ENCODE measurements around the gene NACC1.

DNA sequence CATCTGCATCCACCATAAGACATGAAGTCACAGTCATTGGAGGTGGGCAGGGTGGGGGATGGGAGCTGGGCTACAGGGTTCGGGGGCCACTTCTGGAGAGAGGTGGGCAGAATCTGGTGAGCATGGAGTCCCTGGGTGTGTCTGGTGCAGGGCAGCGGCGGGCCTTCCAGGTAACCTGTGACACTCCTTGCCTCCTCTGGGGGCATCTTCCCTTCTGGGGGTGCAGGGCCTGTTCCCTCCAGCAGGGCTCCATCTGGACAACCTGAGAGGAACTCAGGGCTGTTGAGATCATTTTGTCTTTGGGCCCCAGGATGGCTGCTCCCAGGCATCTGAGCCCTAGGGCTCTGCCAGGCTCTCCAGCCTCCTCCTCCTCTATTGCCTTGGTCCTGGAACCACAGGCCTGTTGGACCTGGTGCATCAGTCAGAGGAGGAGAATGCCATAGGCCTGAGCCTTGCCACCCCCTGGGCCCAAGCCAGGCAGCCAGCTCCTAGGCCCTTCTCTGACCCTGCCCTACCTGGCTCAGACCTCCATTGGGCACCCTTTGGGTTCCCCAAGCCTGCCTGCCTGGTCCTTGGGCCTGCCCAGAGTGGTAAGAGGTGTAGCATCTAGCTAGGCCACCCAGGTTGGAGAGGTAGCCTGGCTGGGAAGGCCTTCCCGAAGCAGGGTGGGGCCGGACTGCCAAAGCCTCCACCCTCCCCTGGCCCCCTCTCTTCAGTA lies 28.8 kb upstream of the NACC1 start:
- TF ChIP-seq, protein P1, sequence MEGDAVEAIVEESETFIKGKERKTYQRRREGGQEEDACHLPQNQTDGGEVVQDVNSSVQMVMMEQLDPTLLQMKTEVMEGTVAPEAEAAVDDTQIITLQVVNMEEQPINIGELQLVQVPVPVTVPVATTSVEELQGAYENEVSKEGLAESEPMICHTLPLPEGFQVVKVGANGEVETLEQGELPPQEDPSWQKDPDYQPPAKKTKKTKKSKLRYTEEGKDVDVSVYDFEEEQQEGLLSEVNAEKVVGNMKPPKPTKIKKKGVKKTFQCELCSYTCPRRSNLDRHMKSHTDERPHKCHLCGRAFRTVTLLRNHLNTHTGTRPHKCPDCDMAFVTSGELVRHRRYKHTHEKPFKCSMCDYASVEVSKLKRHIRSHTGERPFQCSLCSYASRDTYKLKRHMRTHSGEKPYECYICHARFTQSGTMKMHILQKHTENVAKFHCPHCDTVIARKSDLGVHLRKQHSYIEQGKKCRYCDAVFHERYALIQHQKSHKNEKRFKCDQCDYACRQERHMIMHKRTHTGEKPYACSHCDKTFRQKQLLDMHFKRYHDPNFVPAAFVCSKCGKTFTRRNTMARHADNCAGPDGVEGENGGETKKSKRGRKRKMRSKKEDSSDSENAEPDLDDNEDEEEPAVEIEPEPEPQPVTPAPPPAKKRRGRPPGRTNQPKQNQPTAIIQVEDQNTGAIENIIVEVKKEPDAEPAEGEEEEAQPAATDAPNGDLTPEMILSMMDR (conservative IDR thresholded peaks at IDR 0.05): no peak; the same call in 1 of the 2 replicates
- no peak for TF ChIP-seq ZFX (IDR thresholded peaks at IDR 0.05)
